ENCODE results near the gene GCNT2. TPM values are rescaled to one million over a fixed set of nuclear protein-coding genes. Genes with fewer than 3 reads are reported as not detected.

The GCNT2 gene
- total RNA-seq, 1 experiment from 2014 or later, result 42.8 TPM

DNA sequence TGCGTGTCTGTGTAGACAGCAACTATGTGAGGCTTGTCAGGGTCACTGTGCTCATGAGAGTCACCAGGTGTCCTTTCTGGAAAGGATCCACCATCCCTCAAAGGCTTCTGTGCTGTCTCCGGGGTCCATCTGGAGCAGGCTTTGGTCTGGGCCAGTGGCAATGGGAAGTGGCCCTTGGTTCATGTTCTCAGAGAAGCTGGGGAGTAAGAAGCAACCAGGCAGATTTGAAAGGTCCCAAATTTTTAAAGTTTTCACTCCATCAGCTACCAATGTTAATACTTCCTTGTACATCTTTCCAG is 68.2 kb downstream of the GCNT2 start:
- intact Hi-C loops (cut with micrococcal nuclease; ENCODE audit: unreplicated experiment), result no loop called here
- no peaks in the 10 kb centered on the region; the same call in 1 of the 2 replicates for H3K4me1 ChIP-seq (ENCODE audit: control insufficient read depth, insufficient read depth, low read length)
- no TSS peak for BruUV-seq (replicated peaks)
- no peaks in the 10 kb centered on the region for H3K27me3 ChIP-seq (ENCODE audit: control insufficient read depth, insufficient read depth, low read length)
- no peaks in the 10 kb centered on the region for H3K9me3 ChIP-seq (ENCODE audit: control insufficient read depth, insufficient read depth, low read depth, low read length)
- H3K4me3 ChIP-seq (ENCODE audit: low read depth in 2 of 2, low read length in 2 of 2), result no peak overlapping the region
- ChIA-PET CTCF (no interaction called here), POLR2A (no interaction called here)
- no peak for TF ChIP-seq POLR2AphosphoS5 (IDR thresholded peaks at IDR 0.05; ENCODE audit: low read depth, low read length)
- no peak for TF ChIP-seq SIN3A (IDR thresholded peaks at IDR 0.05; ENCODE audit: borderline replicate concordance, insufficient read depth, low read depth, low read length)
- TF ChIP-seq TCF7L2 (IDR thresholded peaks at IDR 0.05; ENCODE audit: low read depth, low read length), result no peak
- DNase-seq (ENCODE audit: low read depth, low spot score) (no peak), ATAC-seq (no peak)
- in situ Hi-C loops (cut with HindIII; ENCODE audit: low pct_unique_long_range_greater_than_20kb, low sequenced_read_pairs), result no loop called here
- no peak overlapping the region for H3K27ac ChIP-seq (ENCODE audit: low read length)
- H3K36me3 ChIP-seq (ENCODE audit: control insufficient read depth, insufficient read depth, low read length), result no peaks in the 10 kb centered on the region

GRCh38 chr6:10589983-10590382 is 68.8 kb downstream of the GCNT2 start:
- Histone ChIP-seq H3K4me3 (ENCODE audit: low read depth in 2 of 2, low read length in 2 of 2) (no peak overlapping the region), H3K27ac (ENCODE audit: low read length) (no peak overlapping the region), H3K27me3 (ENCODE audit: control insufficient read depth, insufficient read depth, low read length) (no peaks in the 10 kb centered on the region), H3K4me1 (ENCODE audit: control insufficient read depth, insufficient read depth, low read length) (no peaks in the 10 kb centered on the region; the same call in 1 of the 2 replicates), H3K9me3 (ENCODE audit: control insufficient read depth, insufficient read depth, low read depth, low read length) (no peaks in the 10 kb centered on the region), H3K36me3 (ENCODE audit: control insufficient read depth, insufficient read depth, low read length) (no peaks in the 10 kb centered on the region)
- no peak for ATAC-seq
- DNase-seq (ENCODE audit: low read depth, low spot score), result no peak
- CTCF ChIA-PET, result no interaction called here
- intact Hi-C loops (cut with micrococcal nuclease; ENCODE audit: unreplicated experiment), result no loop called here
- POLR2A ChIA-PET, result no interaction called here
- no TSS peak for BruUV-seq (replicated peaks)
- TF ChIP-seq, protein P1, sequence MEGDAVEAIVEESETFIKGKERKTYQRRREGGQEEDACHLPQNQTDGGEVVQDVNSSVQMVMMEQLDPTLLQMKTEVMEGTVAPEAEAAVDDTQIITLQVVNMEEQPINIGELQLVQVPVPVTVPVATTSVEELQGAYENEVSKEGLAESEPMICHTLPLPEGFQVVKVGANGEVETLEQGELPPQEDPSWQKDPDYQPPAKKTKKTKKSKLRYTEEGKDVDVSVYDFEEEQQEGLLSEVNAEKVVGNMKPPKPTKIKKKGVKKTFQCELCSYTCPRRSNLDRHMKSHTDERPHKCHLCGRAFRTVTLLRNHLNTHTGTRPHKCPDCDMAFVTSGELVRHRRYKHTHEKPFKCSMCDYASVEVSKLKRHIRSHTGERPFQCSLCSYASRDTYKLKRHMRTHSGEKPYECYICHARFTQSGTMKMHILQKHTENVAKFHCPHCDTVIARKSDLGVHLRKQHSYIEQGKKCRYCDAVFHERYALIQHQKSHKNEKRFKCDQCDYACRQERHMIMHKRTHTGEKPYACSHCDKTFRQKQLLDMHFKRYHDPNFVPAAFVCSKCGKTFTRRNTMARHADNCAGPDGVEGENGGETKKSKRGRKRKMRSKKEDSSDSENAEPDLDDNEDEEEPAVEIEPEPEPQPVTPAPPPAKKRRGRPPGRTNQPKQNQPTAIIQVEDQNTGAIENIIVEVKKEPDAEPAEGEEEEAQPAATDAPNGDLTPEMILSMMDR (IDR thresholded peaks at IDR 0.05), result no peak
- TF ChIP-seq POLR2AphosphoS5 (IDR thresholded peaks at IDR 0.05; ENCODE audit: low read depth, low read length), result no peak
- no peak for TF ChIP-seq REST (IDR thresholded peaks at IDR 0.05; ENCODE audit: insufficient read depth in 1 of 2, low read depth in 2 of 2, low read length in 1 of 2)
- no peak for TF ChIP-seq SIN3A (IDR thresholded peaks at IDR 0.05; ENCODE audit: borderline replicate concordance, insufficient read depth, low read depth, low read length)
- no peak for TF ChIP-seq TCF7L2 (IDR thresholded peaks at IDR 0.05; ENCODE audit: low read depth, low read length)
- in situ Hi-C loops (cut with HindIII; ENCODE audit: low pct_unique_long_range_greater_than_20kb, low sequenced_read_pairs), result no loop called here

DNA sequence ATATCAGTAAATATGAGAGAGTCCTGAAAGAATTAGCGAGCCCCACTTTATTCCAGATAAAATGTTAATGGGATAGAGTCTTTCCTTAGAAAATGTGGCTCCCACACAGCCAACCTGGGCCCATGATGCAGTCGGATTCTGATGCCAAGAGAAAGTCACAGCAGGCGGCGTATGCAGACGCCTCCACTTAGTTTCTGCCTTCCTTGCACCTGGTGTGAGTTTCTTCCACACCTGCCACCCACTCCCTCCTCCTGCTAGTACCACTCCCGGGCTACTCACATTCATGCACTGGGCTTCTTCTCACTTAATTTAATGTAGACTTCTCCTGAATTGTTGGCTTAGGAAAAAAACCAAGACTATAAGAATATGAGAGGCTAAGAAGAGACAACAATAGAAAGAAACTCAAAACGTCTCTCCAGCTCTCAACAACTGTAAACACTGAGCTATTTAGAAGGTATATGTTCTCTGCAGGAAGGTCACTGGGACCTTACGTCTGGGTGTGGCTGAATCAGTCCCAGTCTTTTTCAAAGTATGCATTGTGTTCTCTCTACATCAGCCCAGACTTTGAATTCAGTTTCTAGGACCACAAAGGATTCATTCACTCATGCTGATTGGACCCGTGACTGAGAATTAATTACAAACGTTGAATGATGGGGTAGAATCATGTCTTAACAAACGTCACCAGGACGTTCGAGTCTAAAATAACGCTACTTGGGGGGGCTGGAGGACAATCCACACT is 70.4 kb downstream of the GCNT2 start:
- no peak overlapping the region for H3K27ac ChIP-seq (ENCODE audit: low read length)
- H3K4me1 ChIP-seq (ENCODE audit: control insufficient read depth, insufficient read depth, low read length), result no peaks in the 10 kb centered on the region; the same call in 1 of the 2 replicates
- TF ChIP-seq POLR2AphosphoS5 (IDR thresholded peaks at IDR 0.05; ENCODE audit: low read depth, low read length), result no peak
- TF ChIP-seq, protein P1 (IDR thresholded peaks at IDR 0.05), result no peak
- no peak for TF ChIP-seq REST (IDR thresholded peaks at IDR 0.05; ENCODE audit: insufficient read depth in 1 of 2, low read depth in 2 of 2, low read length in 1 of 2)
- no peak for TF ChIP-seq SIN3A (IDR thresholded peaks at IDR 0.05; ENCODE audit: borderline replicate concordance, insufficient read depth, low read depth, low read length)
- TF ChIP-seq TCF7L2 (IDR thresholded peaks at IDR 0.05; ENCODE audit: low read depth, low read length), result no peak
- in situ Hi-C loops (cut with HindIII; ENCODE audit: low pct_unique_long_range_greater_than_20kb, low sequenced_read_pairs) (no loop called here), intact Hi-C loops (cut with micrococcal nuclease; ENCODE audit: unreplicated experiment) (no loop called here)
- no peaks in the 10 kb centered on the region for H3K9me3 ChIP-seq (ENCODE audit: control insufficient read depth, insufficient read depth, low read depth, low read length)
- TSS peak; percentile 11 for BruUV-seq (replicated peaks)
- ChIA-PET POLR2A (no interaction called here), CTCF (no interaction called here)
- no peaks in the 10 kb centered on the region for H3K27me3 ChIP-seq (ENCODE audit: control insufficient read depth, insufficient read depth, low read length)
- ATAC-seq, result no peak
- DNase-seq (ENCODE audit: low read depth, low spot score), result no peak
- no peak overlapping the region for H3K4me3 ChIP-seq (ENCODE audit: low read depth in 2 of 2, low read length in 2 of 2)
- H3K36me3 ChIP-seq (ENCODE audit: control insufficient read depth, insufficient read depth, low read length), result no peaks in the 10 kb centered on the region

Data from Panc1 (cell line).